ENCODE results near the gene BACE1. TPM values are rescaled to one million over a fixed set of nuclear protein-coding genes. Genes with fewer than 3 reads are reported as not detected.

BACE1 gene
- total and polyA plus RNA-seq, 7 donors, result 1.8 to 24.6 (median 13.2) TPM

GRCh38 chr11:117248341-117248740 is 67.7 kb downstream of the BACE1 start:
- Histone ChIP-seq H3K27ac (no peak overlapping the region), H3K4me1 (no peaks in the 10 kb centered on the region), H3K9me3 (no peaks in the 10 kb centered on the region), H3K27me3 (no peaks in the 10 kb centered on the region), H3K36me3 (peaks cover 3 to 81% (median 36%) of the 10 kb centered on the region in 4 donors), H3K4me3 (no peak overlapping the region)
- TF ChIP-seq POLR2AphosphoS5 (IDR thresholded peaks at IDR 0.05) (no peak), CTCF (IDR thresholded peaks at IDR 0.05) (no peak), EP300 (IDR thresholded peaks at IDR 0.05) (no peak), POLR2A (IDR thresholded peaks at IDR 0.05) (no peak)
- 94 to 97% methylated on average over 4 of the region's 4 CpGs for WGBS, 2 donors
- no peak for DNase-seq
- intact Hi-C loops (cut with DNase I), result no loop called here

GRCh38 chr11:117239295-117239694 is 76.8 kb downstream of the BACE1 start:
- peaks cover 4 to 74% (median 26%) of the 10 kb centered on the region in 4 donors for H3K36me3 ChIP-seq
- no peak overlapping the region for H3K27ac ChIP-seq
- H3K4me1 ChIP-seq, result peaks cover 0 to under 1% (median 0%) of the 10 kb centered on the region in 4 donors
- TF ChIP-seq POLR2A (IDR thresholded peaks at IDR 0.05), result no peak
- TF ChIP-seq EP300 (IDR thresholded peaks at IDR 0.05), result no peak
- TF ChIP-seq CTCF (IDR thresholded peaks at IDR 0.05), result no peak
- no peak for TF ChIP-seq POLR2AphosphoS5 (IDR thresholded peaks at IDR 0.05)
- WGBS, 2 donors, result 85 to 87% methylated on average over 6 of the region's 6 CpGs
- no peaks in the 10 kb centered on the region for H3K9me3 ChIP-seq
- DNase-seq, result no peak
- no peak overlapping the region for H3K4me3 ChIP-seq
- no peaks in the 10 kb centered on the region for H3K27me3 ChIP-seq
- intact Hi-C loops (cut with DNase I), result no loop called here

- Histone ChIP-seq H3K4me1 (peaks cover 0 to 12% (median 9%) of the 10 kb centered on the region in 4 donors), H3K27me3 (no peaks in the 10 kb centered on the region), H3K27ac (no peak overlapping the region), H3K36me3 (peaks cover 4 to 63% (median 22%) of the 10 kb centered on the region in 4 donors), H3K4me3 (no peak overlapping the region), H3K9me3 (no peaks in the 10 kb centered on the region)
- no peak for TF ChIP-seq POLR2A (IDR thresholded peaks at IDR 0.05)
- no peak for TF ChIP-seq POLR2AphosphoS5 (IDR thresholded peaks at IDR 0.05)
- TF ChIP-seq EP300 (IDR thresholded peaks at IDR 0.05), result no peak
- no peak for TF ChIP-seq CTCF (IDR thresholded peaks at IDR 0.05)
- DNase-seq, result no peak
- 92 to 94% methylated on average over 5 of the region's 5 CpGs for WGBS, 2 donors
- intact Hi-C loops (cut with DNase I), result no loop called here
These were observed 77.8 kb downstream of the BACE1 start for GRCh38 chr11:117238221-117238620.

Small RNA genes within 50 kb of the gene (small RNA-seq; reads per million reads assigned to genes)
- 0 reads per million in 3 donors for gene RF00564

Other genes with a start within 250 kb of the BACE1 start
- gene SIK3, start 217.8 kb downstream of the BACE1 start, total RNA-seq, result 10 to 100 TPM; 35.3 to 53.2 (median 40.9) TPM
- gene SIK3, start 217.8 kb downstream of the BACE1 start, polyA plus RNA-seq, result 10 to 100 TPM in 1 of 3 donors, 1 to 10 TPM in 2; 5.5 to 16.5 (median 7.8) TPM
- gene PAFAH1B2, start 172.0 kb downstream of the BACE1 start, total RNA-seq, result 10 to 100 TPM; 42.1 to 76.4 (median 58.0) TPM
- gene PAFAH1B2, start 172.0 kb downstream of the BACE1 start, polyA plus RNA-seq, result 10 to 100 TPM; 26.0 to 33.1 (median 28.8) TPM
- gene SIDT2, start 137.5 kb downstream of the BACE1 start, total RNA-seq, result 10 to 100 TPM; 20.7 to 50.7 (median 28.5) TPM
- 10 to 100 TPM in 2 of 3 donors, 1 to 10 TPM in 1; 7.6 to 33.1 (median 12.0) TPM for gene SIDT2, start 137.5 kb downstream of the BACE1 start, polyA plus RNA-seq
- over 10,000 TPM in 3 of 4 donors, 1,000 to 10,000 TPM in 1; 6,854 to 14,048 (median 12,596) TPM for gene TAGLN, start 116.9 kb downstream of the BACE1 start, total RNA-seq
- 1,000 to 10,000 TPM in 1 of 3 donors, 100 to 1,000 TPM in 2; 112 to 1,100 (median 337) TPM for gene TAGLN, start 116.9 kb downstream of the BACE1 start, polyA plus RNA-seq
- 10 to 100 TPM; 22.1 to 55.1 (median 31.1) TPM for gene PCSK7, start 84.2 kb downstream of the BACE1 start, total RNA-seq
- 100 to 1,000 TPM in 1 of 3 donors, 10 to 100 TPM in 2; 18.0 to 116 (median 21.7) TPM for gene PCSK7, start 84.2 kb downstream of the BACE1 start, polyA plus RNA-seq
- 10 to 100 TPM; 11.1 to 23.8 (median 12.8) TPM for gene RNF214, start 83.6 kb downstream of the BACE1 start, total RNA-seq
- gene RNF214, start 83.6 kb downstream of the BACE1 start, polyA plus RNA-seq, result 10 to 100 TPM in 2 of 3 donors, 1 to 10 TPM in 1; 6.2 to 12.0 (median 10.2) TPM
- gene BACE1-AS, start 24.9 kb downstream of the BACE1 start, total RNA-seq, result 10 to 100 TPM in 1 of 4 donors, 1 to 10 TPM in 3; 5.6 to 11.6 (median 6.6) TPM
- gene BACE1-AS, start 24.9 kb downstream of the BACE1 start, polyA plus RNA-seq, result 1 to 10 TPM in 2 of 3 donors, under 1 TPM in 1; 0.69 to 4.2 (median 3.8) TPM
- gene CEP164, start 11.6 kb upstream of the BACE1 start, total RNA-seq, result 10 to 100 TPM; 12.5 to 40.4 (median 20.4) TPM
- gene CEP164, start 11.6 kb upstream of the BACE1 start, polyA plus RNA-seq, result 10 to 100 TPM in 1 of 3 donors, 1 to 10 TPM in 2; 1.8 to 19.4 (median 4.9) TPM

All from sigmoid colon (tissue), 7 donors.